ENCODE measurements around the gene ZNF615. TPM values are rescaled to one million over a fixed set of nuclear protein-coding genes. Genes with fewer than 3 reads are reported as not detected.
"Not testable (repeated sequence)": the region's sequence is repeated elsewhere in the genome, so short reads cannot be mapped to it uniquely, and the experiment has no call there.

The ZNF615 gene
- polyA plus RNA-seq, 4 donors, result 1.9 to 8.6 (median 2.8) TPM

DNA sequence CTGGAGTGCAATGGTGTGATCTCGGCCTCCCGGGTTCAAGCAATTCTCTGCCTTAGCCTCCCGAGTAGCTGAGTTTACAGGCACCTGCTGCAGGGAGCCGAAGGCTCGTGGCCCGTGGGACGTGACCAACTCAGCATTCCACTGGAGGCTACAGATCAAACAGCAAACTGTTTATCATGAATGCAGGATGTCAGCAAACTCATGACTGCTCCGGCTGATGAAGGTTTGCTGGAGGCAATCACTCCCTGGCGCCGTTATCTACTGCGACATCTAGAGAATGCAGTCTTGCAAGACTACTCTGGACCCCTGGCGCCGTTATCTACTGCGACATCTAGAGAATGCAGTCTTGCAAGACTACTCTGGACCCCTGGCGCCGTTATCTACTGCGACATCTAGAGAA, 32.2 kb downstream of the ZNF615 start:
- not testable (repeated sequence) for H3K4me3 ChIP-seq (ENCODE audit: low read depth in 1 of 3, low read length in 3 of 3); DNase-seq; H3K27me3 ChIP-seq (ENCODE audit: control insufficient read depth in 3 of 3, insufficient read depth in 3 of 3, low read length in 3 of 3); H3K27ac ChIP-seq (ENCODE audit: low read depth in 1 of 3, low read length in 2 of 3); H3K4me1 ChIP-seq (ENCODE audit: control insufficient read depth in 3 of 3, insufficient read depth in 2 of 3, low read depth in 1 of 3, low read length in 2 of 3); FAIRE-seq
- peaks cover 13 to 86% of the 10 kb centered on the region in 2 donors for H3K9me3 ChIP-seq (ENCODE audit: control insufficient read depth in 2 of 2, insufficient read depth in 1 of 2, low read depth in 1 of 2, low read length in 1 of 2)
- H3K36me3 ChIP-seq (ENCODE audit: control insufficient read depth in 3 of 3, insufficient read depth in 2 of 3, low read depth in 1 of 3, low read length in 3 of 3), result peaks cover 20 to 37% (median 28%) of the 10 kb centered on the region in 3 donors
- WGBS, 3 donors, result 97 to 99% (median 97%) methylated on average over 17 of the region's 17 CpGs

DNA sequence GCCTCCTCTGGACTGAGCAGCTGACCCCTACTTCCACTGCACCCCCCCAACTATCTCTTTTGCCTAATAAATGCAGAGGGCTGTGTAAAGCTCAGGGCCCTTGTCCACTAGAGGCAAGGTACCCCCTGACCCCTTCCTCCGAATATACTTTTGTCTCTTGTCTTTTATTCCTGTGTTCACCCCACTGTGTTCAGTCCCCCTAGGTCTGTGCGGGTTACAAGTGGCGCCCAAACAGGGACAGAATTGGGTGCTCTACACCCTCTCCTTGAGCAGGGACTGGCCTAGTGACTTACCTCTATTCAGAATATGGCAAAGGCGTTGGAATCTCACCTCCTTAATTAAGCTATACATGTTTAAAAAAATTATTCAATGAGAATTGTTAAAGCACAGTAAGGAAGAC, 36.4 kb downstream of the ZNF615 start:
- H3K9me3 ChIP-seq (ENCODE audit: control insufficient read depth in 2 of 2, insufficient read depth in 1 of 2, low read depth in 1 of 2, low read length in 1 of 2), result peaks cover 17 to 82% of the 10 kb centered on the region in 2 donors
- H3K4me3 ChIP-seq (ENCODE audit: low read depth in 1 of 3, low read length in 3 of 3), result no peak overlapping the region
- no peak overlapping the region for H3K27ac ChIP-seq (ENCODE audit: low read depth in 1 of 3, low read length in 2 of 3)
- H3K4me1 ChIP-seq (ENCODE audit: control insufficient read depth in 3 of 3, insufficient read depth in 2 of 3, low read depth in 1 of 3, low read length in 2 of 3), result no peaks in the 10 kb centered on the region
- H3K27me3 ChIP-seq (ENCODE audit: control insufficient read depth in 3 of 3, insufficient read depth in 3 of 3, low read length in 3 of 3), result no peaks in the 10 kb centered on the region
- DNase-seq, result peak in 1 of 2 donors; percentile 44
- WGBS, 3 donors, result 93 to 96% (median 96%) methylated on average over 4 of the region's 4 CpGs
- FAIRE-seq, result no peak
- H3K36me3 ChIP-seq (ENCODE audit: control insufficient read depth in 3 of 3, insufficient read depth in 2 of 3, low read depth in 1 of 3, low read length in 3 of 3), result peaks cover 32 to 69% (median 44%) of the 10 kb centered on the region in 3 donors

DNA sequence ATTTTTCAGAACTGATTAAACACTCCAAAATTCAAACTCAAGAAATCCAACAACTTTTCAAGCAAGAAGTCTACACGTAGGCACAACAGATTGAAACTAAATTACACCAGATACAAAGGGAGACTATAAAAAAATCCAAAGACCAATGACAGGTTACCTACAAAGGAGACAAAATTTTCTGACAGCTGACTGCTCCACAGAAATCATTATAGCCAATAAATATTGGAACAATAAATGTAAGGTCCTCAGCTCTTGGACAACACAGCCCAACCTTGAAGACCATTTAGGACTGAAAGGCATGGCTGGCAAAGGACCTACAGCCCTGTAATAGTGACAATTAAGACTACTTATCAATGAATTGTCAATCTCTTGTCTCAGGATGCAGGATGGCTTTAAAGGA, 37.3 kb downstream of the ZNF615 start:
- no peak for FAIRE-seq
- no peak for DNase-seq
- Histone ChIP-seq H3K27me3 (ENCODE audit: control insufficient read depth in 3 of 3, insufficient read depth in 3 of 3, low read length in 3 of 3) (no peaks in the 10 kb centered on the region), H3K4me1 (ENCODE audit: control insufficient read depth in 3 of 3, insufficient read depth in 2 of 3, low read depth in 1 of 3, low read length in 2 of 3) (no peaks in the 10 kb centered on the region), H3K36me3 (ENCODE audit: control insufficient read depth in 3 of 3, insufficient read depth in 2 of 3, low read depth in 1 of 3, low read length in 3 of 3) (peaks cover 38 to 77% (median 45%) of the 10 kb centered on the region in 3 donors), H3K9me3 (ENCODE audit: control insufficient read depth in 2 of 2, insufficient read depth in 1 of 2, low read depth in 1 of 2, low read length in 1 of 2) (peaks cover 17 to 81% of the 10 kb centered on the region in 2 donors), H3K4me3 (ENCODE audit: low read depth in 1 of 3, low read length in 3 of 3) (no peak overlapping the region), H3K27ac (ENCODE audit: low read depth in 1 of 3, low read length in 2 of 3) (no peak overlapping the region)
- 97 to 100% (median 98%) methylated on average over 1 of the region's 1 CpG for WGBS, 3 donors

DNA sequence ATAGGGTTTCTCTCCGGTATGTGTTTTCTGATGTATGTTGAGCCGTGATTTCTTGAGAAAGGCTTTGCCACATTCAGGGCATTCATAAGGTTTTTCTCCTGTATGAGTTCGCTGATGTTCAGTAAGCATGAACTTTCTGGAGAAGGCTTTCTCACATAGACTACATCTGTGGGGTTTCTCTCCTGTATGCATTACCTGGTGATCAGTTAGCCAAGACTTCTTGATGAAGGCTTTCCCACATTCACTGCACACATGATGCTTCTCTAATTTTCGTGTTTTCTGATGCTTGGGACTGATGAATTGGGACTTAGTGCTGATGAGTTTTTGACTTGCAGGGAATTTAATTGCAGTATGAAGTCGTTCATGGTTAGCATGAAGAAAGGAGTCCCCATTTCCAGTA, 42.4 kb downstream of the ZNF615 start:
- H3K36me3 ChIP-seq (ENCODE audit: control insufficient read depth in 3 of 3, insufficient read depth in 2 of 3, low read depth in 1 of 3, low read length in 3 of 3), result peaks cover 28 to 55% (median 32%) of the 10 kb centered on the region in 3 donors
- FAIRE-seq, result no peak
- no peak for DNase-seq

DNA sequence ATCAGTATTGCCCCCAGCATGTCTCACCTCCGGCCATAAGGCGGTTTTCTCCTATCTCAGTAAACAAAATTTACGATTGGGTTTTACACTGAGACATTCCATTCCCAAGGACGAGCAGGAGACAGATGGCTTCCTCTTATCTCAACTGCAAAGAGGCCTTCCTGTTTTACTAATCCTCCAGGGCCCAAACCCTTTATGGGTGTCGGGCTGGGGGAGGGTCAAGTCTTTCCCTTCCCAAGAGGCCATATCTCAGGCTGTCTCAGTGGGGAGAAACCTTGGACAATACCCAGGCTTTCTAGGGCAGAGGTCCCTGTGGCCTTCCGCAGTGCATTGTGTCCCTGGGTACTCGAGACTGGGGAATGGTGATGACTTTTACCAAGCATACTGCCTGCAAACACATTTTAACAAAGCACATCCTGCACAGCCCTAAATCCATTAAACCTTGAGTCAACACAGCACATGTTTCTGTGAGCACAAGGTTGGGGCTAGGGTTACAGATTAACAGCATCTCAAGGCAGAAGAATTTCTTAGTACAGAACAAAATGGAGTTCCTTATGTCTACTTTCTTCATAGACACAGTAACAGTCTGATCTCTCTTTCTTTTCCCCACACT, 47.3 kb downstream of the ZNF615 start:
- H3K27me3 ChIP-seq (ENCODE audit: control insufficient read depth in 3 of 3, insufficient read depth in 3 of 3, low read length in 3 of 3); H3K4me3 ChIP-seq (ENCODE audit: low read depth in 1 of 3, low read length in 3 of 3); H3K4me1 ChIP-seq (ENCODE audit: control insufficient read depth in 3 of 3, insufficient read depth in 2 of 3, low read depth in 1 of 3, low read length in 2 of 3); FAIRE-seq; H3K27ac ChIP-seq (ENCODE audit: low read depth in 1 of 3, low read length in 2 of 3); DNase-seq: not testable (repeated sequence)
- Histone ChIP-seq H3K9me3 (ENCODE audit: control insufficient read depth in 2 of 2, insufficient read depth in 1 of 2, low read depth in 1 of 2, low read length in 1 of 2) (peaks cover 4 to 59% of the 10 kb centered on the region in 2 donors), H3K36me3 (ENCODE audit: control insufficient read depth in 3 of 3, insufficient read depth in 2 of 3, low read depth in 1 of 3, low read length in 3 of 3) (peaks cover 3 to 16% (median 12%) of the 10 kb centered on the region in 3 donors)
- 17 to 33% (median 29%) methylated on average over 7 of the region's 7 CpGs for WGBS, 3 donors

More for the DNA sequence above, 42.4 kb downstream of the ZNF615 start:
- no peak overlapping the region for H3K4me3 ChIP-seq (ENCODE audit: low read depth in 1 of 3, low read length in 3 of 3)
- no peak overlapping the region for H3K27ac ChIP-seq (ENCODE audit: low read depth in 1 of 3, low read length in 2 of 3)
- H3K27me3 ChIP-seq (ENCODE audit: control insufficient read depth in 3 of 3, insufficient read depth in 3 of 3, low read length in 3 of 3), result no peaks in the 10 kb centered on the region
- peaks cover 12 to 75% of the 10 kb centered on the region in 2 donors for H3K9me3 ChIP-seq (ENCODE audit: control insufficient read depth in 2 of 2, insufficient read depth in 1 of 2, low read depth in 1 of 2, low read length in 1 of 2)
- WGBS, 3 donors, result 96 to 98% (median 98%) methylated on average over 5 of the region's 5 CpGs
- no peaks in the 10 kb centered on the region for H3K4me1 ChIP-seq (ENCODE audit: control insufficient read depth in 3 of 3, insufficient read depth in 2 of 3, low read depth in 1 of 3, low read length in 2 of 3)

DNA sequence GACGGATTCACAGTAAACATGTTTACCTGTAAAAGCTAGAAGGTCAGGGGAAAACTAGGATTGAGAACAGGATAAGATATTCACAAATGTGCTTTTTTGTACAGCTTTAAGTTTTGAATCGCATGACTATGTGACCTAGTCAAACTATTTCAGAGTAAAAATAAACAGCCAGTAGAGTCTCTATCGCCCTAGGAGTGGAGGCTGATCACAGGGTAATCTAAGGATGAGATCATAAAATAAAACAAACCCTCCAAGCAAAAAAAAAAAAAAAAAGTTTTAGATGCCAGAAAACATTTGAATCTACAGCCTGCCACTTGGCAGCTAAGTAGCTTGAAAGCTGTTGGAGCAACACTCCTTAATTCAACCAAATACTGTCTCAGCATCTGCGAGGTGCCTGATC, 48.2 kb downstream of the ZNF615 start:
- no peak for FAIRE-seq

DNA sequence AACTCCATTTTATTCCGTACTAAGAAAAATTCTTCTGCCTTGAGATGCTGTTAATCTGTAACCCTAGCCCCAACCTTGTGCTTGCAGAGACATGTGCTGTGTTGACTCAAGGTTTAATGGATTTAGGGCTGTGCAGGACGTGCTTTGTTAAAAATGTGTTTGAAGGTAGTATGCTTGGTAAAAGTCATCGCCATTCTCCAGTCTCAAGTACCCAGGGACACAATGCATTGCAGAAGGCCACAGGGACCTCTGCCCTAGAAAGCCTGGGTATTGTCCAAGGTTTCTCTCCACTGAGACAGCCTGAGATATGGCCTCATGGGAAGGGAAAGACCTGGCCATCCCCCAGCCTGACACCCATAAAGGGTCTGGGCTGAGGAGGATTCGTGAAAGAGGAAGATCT, 50.2 kb downstream of the ZNF615 start:
- WGBS, 3 donors, result 28 to 66% (median 40%) methylated on average over 4 of the region's 4 CpGs
- DNase-seq; H3K4me1 ChIP-seq (ENCODE audit: control insufficient read depth in 3 of 3, insufficient read depth in 2 of 3, low read depth in 1 of 3, low read length in 2 of 3); H3K36me3 ChIP-seq (ENCODE audit: control insufficient read depth in 3 of 3, insufficient read depth in 2 of 3, low read depth in 1 of 3, low read length in 3 of 3); H3K27ac ChIP-seq (ENCODE audit: low read depth in 1 of 3, low read length in 2 of 3); H3K27me3 ChIP-seq (ENCODE audit: control insufficient read depth in 3 of 3, insufficient read depth in 3 of 3, low read length in 3 of 3); H3K4me3 ChIP-seq (ENCODE audit: low read depth in 1 of 3, low read length in 3 of 3); FAIRE-seq: not testable (repeated sequence)
- peaks cover 2 to 43% of the 10 kb centered on the region in 2 donors for H3K9me3 ChIP-seq (ENCODE audit: control insufficient read depth in 2 of 2, insufficient read depth in 1 of 2, low read depth in 1 of 2, low read length in 1 of 2)

More for the DNA sequence above, 48.2 kb downstream of the ZNF615 start:
- no peak overlapping the region for H3K27ac ChIP-seq (ENCODE audit: low read depth in 1 of 3, low read length in 2 of 3)
- no peak for DNase-seq
- no peak overlapping the region for H3K4me3 ChIP-seq (ENCODE audit: low read depth in 1 of 3, low read length in 3 of 3)
- H3K9me3 ChIP-seq (ENCODE audit: control insufficient read depth in 2 of 2, insufficient read depth in 1 of 2, low read depth in 1 of 2, low read length in 1 of 2), result peaks cover 4 to 51% of the 10 kb centered on the region in 2 donors
- no peaks in the 10 kb centered on the region for H3K4me1 ChIP-seq (ENCODE audit: control insufficient read depth in 3 of 3, insufficient read depth in 2 of 3, low read depth in 1 of 3, low read length in 2 of 3)
- H3K36me3 ChIP-seq (ENCODE audit: control insufficient read depth in 3 of 3, insufficient read depth in 2 of 3, low read depth in 1 of 3, low read length in 3 of 3), result peaks cover under 1 to 8% (median 3%) of the 10 kb centered on the region in 3 donors
- WGBS, 3 donors, result 71 to 82% (median 75%) methylated on average over 4 of the region's 4 CpGs
- H3K27me3 ChIP-seq (ENCODE audit: control insufficient read depth in 3 of 3, insufficient read depth in 3 of 3, low read length in 3 of 3), result no peaks in the 10 kb centered on the region

DNA sequence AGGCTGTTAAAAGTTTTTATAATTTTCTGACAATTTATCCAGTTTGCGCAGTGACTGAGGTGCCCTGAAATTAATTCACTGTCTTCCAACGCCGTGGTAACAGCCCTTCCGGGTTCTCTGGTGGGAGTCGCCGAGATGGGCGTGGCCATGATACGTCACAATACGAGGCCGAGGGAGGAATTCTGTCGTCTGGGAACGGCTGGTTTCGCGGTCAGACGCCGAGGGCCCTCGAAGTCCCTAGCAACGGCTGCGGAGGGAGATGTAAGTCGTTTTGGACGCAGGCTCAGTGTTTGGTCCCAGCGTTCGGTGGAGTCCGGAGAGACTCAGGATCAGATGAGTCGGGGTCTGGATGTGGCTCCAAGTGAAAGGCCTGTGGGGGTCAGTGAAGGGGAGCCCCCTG, 59.0 kb downstream of the ZNF615 start:
- H3K36me3 ChIP-seq (ENCODE audit: control insufficient read depth in 3 of 3, insufficient read depth in 2 of 3, low read depth in 1 of 3, low read length in 3 of 3), result peaks cover 3 to 10% (median 7%) of the 10 kb centered on the region in 3 donors
- H3K27me3 ChIP-seq (ENCODE audit: control insufficient read depth in 3 of 3, insufficient read depth in 3 of 3, low read length in 3 of 3), result no peaks in the 10 kb centered on the region
- peak overlapping the region in 1 of 3 donors; percentile 11 for H3K4me3 ChIP-seq (ENCODE audit: low read depth in 1 of 3, low read length in 3 of 3)
- no peak overlapping the region for H3K27ac ChIP-seq (ENCODE audit: low read depth in 1 of 3, low read length in 2 of 3)
- 16 to 47% (median 46%) methylated on average over 25 of the region's 25 CpGs for WGBS, 3 donors
- FAIRE-seq (no peak), DNase-seq (no peak)
- no peaks in the 10 kb centered on the region for H3K4me1 ChIP-seq (ENCODE audit: control insufficient read depth in 3 of 3, insufficient read depth in 2 of 3, low read depth in 1 of 3, low read length in 2 of 3)
- peaks cover 13 to 51% of the 10 kb centered on the region in 2 donors for H3K9me3 ChIP-seq (ENCODE audit: control insufficient read depth in 2 of 2, insufficient read depth in 1 of 2, low read depth in 1 of 2, low read length in 1 of 2)

DNA sequence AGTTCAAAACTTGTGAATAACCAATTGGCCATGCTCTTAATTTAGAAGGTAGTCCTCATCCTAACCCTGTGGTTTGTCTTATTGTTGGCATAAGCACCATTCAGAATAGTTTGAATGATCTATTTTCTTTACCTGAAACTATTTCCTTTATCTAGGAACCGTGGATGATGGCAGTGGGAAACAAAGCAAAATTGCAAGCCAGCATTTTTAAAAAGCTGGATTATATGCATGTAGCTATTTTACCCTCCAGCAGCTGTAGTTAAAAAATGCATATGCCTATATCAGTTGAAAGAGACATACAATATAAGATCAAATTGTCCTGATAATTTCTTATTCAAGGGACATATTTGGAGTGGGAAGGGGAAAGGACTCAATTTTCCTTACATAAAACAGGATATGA, 61.4 kb downstream of the ZNF615 start:
- Histone ChIP-seq H3K36me3 (ENCODE audit: control insufficient read depth in 3 of 3, insufficient read depth in 2 of 3, low read depth in 1 of 3, low read length in 3 of 3) (peaks cover 10 to 31% (median 24%) of the 10 kb centered on the region in 3 donors), H3K4me3 (ENCODE audit: low read depth in 1 of 3, low read length in 3 of 3) (no peak overlapping the region), H3K27me3 (ENCODE audit: control insufficient read depth in 3 of 3, insufficient read depth in 3 of 3, low read length in 3 of 3) (no peaks in the 10 kb centered on the region), H3K9me3 (ENCODE audit: control insufficient read depth in 2 of 2, insufficient read depth in 1 of 2, low read depth in 1 of 2, low read length in 1 of 2) (peaks cover 13 to 62% of the 10 kb centered on the region in 2 donors), H3K4me1 (ENCODE audit: control insufficient read depth in 3 of 3, insufficient read depth in 2 of 3, low read depth in 1 of 3, low read length in 2 of 3) (no peaks in the 10 kb centered on the region), H3K27ac (ENCODE audit: low read depth in 1 of 3, low read length in 2 of 3) (no peak overlapping the region)
- WGBS, 3 donors, result 82 to 90% (median 83%) methylated on average over 1 of the region's 1 CpG
- no peak for FAIRE-seq
- no peak for DNase-seq
